HCT116 (cell line): ENCODE results near the gene ARPP21. TPM values are rescaled to one million over a fixed set of nuclear protein-coding genes. Genes with fewer than 3 reads are reported as not detected.

Source experiments
- ATAC-seq: fragments of 200-7000 bp; cut with Tn5 transposase; 2 replicates; pipeline ENCODE4 v1.9.1; 2020; ENCODE audit warnings: mild to moderate bottlenecking, moderate library complexity
- BruUV-seq: library from RNA; stranded (reverse); fragments of 400-500 nt; replicated peaks from 2 replicates; lab custom pipeline; 2021; lab: Mats Ljungman, UMichigan
- CTCF ChIA-PET: fragments of 300-600 bp; sonication (Branson Sonifier 250); formaldehyde crosslinking; loops from one replicate; lab custom pipeline; 2021; ENCODE audit warnings: antibody characterized with exemption; lab: Charles Lee
- POLR2A ChIA-PET: fragments of 300-600, 350-600 bp; sonication (Branson Sonifier 250); formaldehyde crosslinking; loops from one replicate; lab custom pipeline; 2021; ENCODE audit warnings: antibody characterized with exemption; lab: Charles Lee
- RAD21 ChIA-PET, 2 experiments: fragments of 300-600 bp; sonication (Branson Sonifier 250); formaldehyde crosslinking; loops; one replicate each; lab custom pipeline; 2023; ENCODE audit warnings: low total read pairs in 2 of 2; ENCODE audit not compliant: uncharacterized antibody in 2 of 2, unreplicated experiment in 2 of 2, low non-redundant PET in 1 of 2; lab: Charles Lee
- DNase-seq: peaks from one replicate; pipeline ENCODE4 v3.0.0-alpha.2; 2010; ENCODE audit warnings: low read depth, low spot score
- H2AFZ ChIP-seq: fragments of 200-600 bp; shearing (Covaris generic), sonication (generic); 2 replicates; pipeline ENCODE4 v1.6.1; 2017; ENCODE audit warnings: low read depth, mixed run types, mixed read lengths, antibody characterized with exemption, low read length; ENCODE audit not compliant: poor library complexity, severe bottlenecking
- H3K27ac ChIP-seq: 2 replicates; pipeline ENCODE4 v1.5.1; 2012; ENCODE audit warnings: low read depth, low read length
- H3K27me3 ChIP-seq: fragments of 200-600 bp; sonication (generic); 2 replicates; pipeline ENCODE4 v1.6.1; 2016; ENCODE audit warnings: mixed run types, low read length, mixed read lengths; ENCODE audit not compliant: insufficient read depth
- H3K36me3 ChIP-seq, 2 experiments: fragments of 200-500 bp in 1 of 2; fragments of 200-600 bp in 1 of 2; sonication (Bioruptor generic) in 1 of 2; sonication (generic) in 1 of 2; 2 replicates each; pipeline versions ENCODE4 v1.5.1 to v1.6.1; 2014 to 2016; ENCODE audit warnings: low read length in 2 of 2, inconsistent platforms in 1 of 2, mixed read lengths in 1 of 2, mixed run types in 1 of 2; ENCODE audit not compliant: insufficient read depth in 2 of 2, control insufficient read depth in 1 of 2
- H3K4me1 ChIP-seq, 2 experiments: fragments of 200-600 bp in 1 of 2; sonication (generic) in 1 of 2; 2 replicates each; pipeline versions ENCODE4 v1.5.1 to v1.6.1; 2012 to 2017; ENCODE audit warnings: low read length in 2 of 2, inconsistent platforms in 1 of 2, mild to moderate bottlenecking in 1 of 2, mixed read lengths in 1 of 2, mixed run types in 1 of 2, moderate library complexity in 1 of 2; ENCODE audit not compliant: insufficient read depth in 2 of 2, control insufficient read depth in 1 of 2
- H3K4me2 ChIP-seq: fragments of 200-600 bp; sonication (generic); 2 replicates; pipeline ENCODE4 v1.6.1; 2017; ENCODE audit warnings: mixed run types, low read length, mixed read lengths
- H3K4me3 ChIP-seq, 2 experiments: fragments of 200-600 bp in 1 of 2; sonication (generic) in 1 of 2; replicated peaks in 1 of 2; 2 replicates each; pipeline ENCODE4 v1.5.1; 2011 to 2016; ENCODE audit warnings: low read length in 2 of 2, control low read depth in 1 of 2, low read depth in 1 of 2, mild to moderate bottlenecking in 1 of 2, mixed read lengths in 1 of 2, mixed run types in 1 of 2
- H3K79me2 ChIP-seq: fragments of 200-600 bp; sonication (generic); 2 replicates; pipeline ENCODE4 v1.6.1; 2017; ENCODE audit warnings: mild to moderate bottlenecking, mixed run types, low read length, moderate library complexity, mixed read lengths; ENCODE audit not compliant: insufficient read depth
- H3K9ac ChIP-seq: fragments of 200-600 bp; sonication (generic); 2 replicates; pipeline ENCODE4 v1.6.1; 2016; ENCODE audit warnings: low read length, mixed read lengths
- H3K9me2 ChIP-seq: fragments of 200-600 bp; sonication (generic), shearing (Covaris generic); 2 replicates; pipeline ENCODE4 v1.6.1; 2017; ENCODE audit warnings: mixed run types, mild to moderate bottlenecking, moderate library complexity; ENCODE audit not compliant: insufficient read depth
- H3K9me3 ChIP-seq, 2 experiments: fragments of 200-500 bp in 1 of 2; fragments of 200-600 bp in 1 of 2; sonication (Bioruptor generic) in 1 of 2; sonication (generic) in 1 of 2; 2 replicates each; pipeline ENCODE4 v1.6.1; 2014 to 2017; ENCODE audit warnings: low read length in 2 of 2, mixed read lengths in 2 of 2, inconsistent platforms in 1 of 2, low read depth in 1 of 2, mild to moderate bottlenecking in 1 of 2, mixed run types in 1 of 2, moderate library complexity in 1 of 2; ENCODE audit not compliant: control insufficient read depth in 1 of 2, insufficient read depth in 1 of 2
- H4K20me1 ChIP-seq: fragments of 200-600 bp; sonication (generic), shearing (Covaris generic); 2 replicates; pipeline ENCODE4 v1.6.1; 2017; ENCODE audit warnings: mixed run types, mild to moderate bottlenecking, moderate library complexity; ENCODE audit not compliant: insufficient read depth
- CTCF ChIP-seq, 3 experiments: fragments of 200-600 bp in 1 of 3; sonication (generic) in 1 of 3; IDR thresholded peaks in 2 of 3; conservative IDR thresholded peaks in 1 of 3; 2 replicates each; pipeline ENCODE4 v1.5.1; 2012 to 2017; ENCODE audit warnings: low read depth in 2 of 3, low read length in 2 of 3, antibody characterized with exemption in 1 of 3, borderline replicate concordance in 1 of 3, control low read depth in 1 of 3, mild to moderate bottlenecking in 1 of 3, mixed read lengths in 1 of 3, mixed run types in 1 of 3, moderate library complexity in 1 of 3; ENCODE audit not compliant: insufficient read depth in 1 of 3
- FOSL1 ChIP-seq: IDR thresholded peaks from 2 replicates; pipeline ENCODE4 v1.6.1; 2012; ENCODE audit warnings: low read depth
- JUND ChIP-seq: IDR thresholded peaks from 2 replicates; pipeline ENCODE4 v1.6.1; 2012
- SIN3A ChIP-seq: IDR thresholded peaks from 2 replicates; pipeline ENCODE4 v1.6.1; 2012; ENCODE audit warnings: low read depth
- TCF7L2 ChIP-seq: IDR thresholded peaks from 2 replicates; pipeline ENCODE4 v1.7.0; 2011; ENCODE audit warnings: borderline replicate concordance, inconsistent platforms; ENCODE audit not compliant: insufficient read depth, insufficient read length; ENCODE audit errors: extremely low read depth
- ZNF274 ChIP-seq: fragments of 200-500 bp; sonication (Bioruptor generic); IDR thresholded peaks from 2 replicates; pipeline ENCODE4 v1.6.1; 2014; ENCODE audit warnings: mild to moderate bottlenecking, low read depth, low read length, inconsistent platforms
- intact Hi-C: fragments of 100-400 bp; cut with micrococcal nuclease; formaldehyde crosslinking; loops from 2 replicates; pipeline ENCODE4 v1.10.0; 2022
- total RNA-seq: library from RNA; stranded (reverse); gene quantifications from one replicate; pipeline ENCODE4 v1.2.1, GENCODE V29; 2021; ENCODE audit not compliant: unreplicated experiment

The ARPP21 gene
- total RNA-seq, 1 experiment from 2014 or later = not detected

GRCh38 chr3:35723480-35724097 is 84.3 kb downstream of the ARPP21 start:
- Histone ChIP-seq H3K79me2 (no peaks in the 10 kb centered on the region), H3K9ac (no peak overlapping the region), H3K4me2 (no peak overlapping the region), H2AFZ (no peak overlapping the region), H3K9me2 (no peaks in the 10 kb centered on the region), H3K4me3 (no peak overlapping the region), H3K4me1 (no peaks in the 10 kb centered on the region), H3K27ac (no peak overlapping the region), H3K27me3 (no peaks in the 10 kb centered on the region), H3K36me3 (no peaks in the 10 kb centered on the region), H4K20me1 (no peaks in the 10 kb centered on the region), H3K9me3 (peaks cover 0 to 4% of the 10 kb centered on the region in 2 experiments; a peak in 2 of 4 replicates)
- POLR2A ChIA-PET = no interaction called here
- CTCF ChIA-PET = no interaction called here
- RAD21 ChIA-PET = no interaction called here
- BruUV-seq = no TSS peak
- TF ChIP-seq FOSL1 (no peak), TCF7L2 (no peak), CTCF (IDR thresholded peaks at IDR 0.05 in 2 of 3, conservative IDR thresholded peaks at IDR 0.05 in 1 of 3; ENCODE audit: borderline replicate concordance in 1 of 3, insufficient read depth in 1 of 3, low read depth in 2 of 3, low read length in 2 of 3) (no peak)
- DNase-seq (no peak), ATAC-seq (no peak)
- intact Hi-C loops = no loop called here

- H3K9me2 ChIP-seq = no peaks in the 10 kb centered on the region
- TF ChIP-seq SIN3A (no peak), JUND (no peak), ZNF274 (no peak)
- TF ChIP-seq, all 23 proteins: peak for 0
- DNase-seq (no peak), ATAC-seq (no peak)
- no peak overlapping the region for H3K4me2 ChIP-seq
- no peaks in the 10 kb centered on the region for H4K20me1 ChIP-seq
- no peak overlapping the region for H3K9ac ChIP-seq
- no peak overlapping the region for H2AFZ ChIP-seq
- intact Hi-C loops = no loop called here
- H3K9me3 ChIP-seq = peaks cover 0 to 4% of the 10 kb centered on the region in 2 experiments; a peak in 2 of 4 replicates
- no peaks in the 10 kb centered on the region for H3K27me3 ChIP-seq
- H3K79me2 ChIP-seq = no peaks in the 10 kb centered on the region
- ChIA-PET POLR2A (no interaction called here), CTCF (no interaction called here), RAD21 (no interaction called here)
- no peaks in the 10 kb centered on the region for H3K36me3 ChIP-seq
- no peaks in the 10 kb centered on the region for H3K4me1 ChIP-seq
- no peak overlapping the region for H3K4me3 ChIP-seq
- H3K27ac ChIP-seq = no peak overlapping the region
- no TSS peak for BruUV-seq
These were observed 84.8 kb downstream of the ARPP21 start for GRCh38 chr3:35724106-35724505.
